ENCODE results near the gene GPNMB. TPM values are rescaled to one million over a fixed set of nuclear protein-coding genes. Genes with fewer than 3 reads are reported as not detected.

GPNMB gene
- total RNA-seq, 2 experiments from 2014 or later = 1.2 to 1.5 TPM

- Mint-ChIP-seq H3K27me3 (peaks cover 12% of the 10 kb centered on the region), H3K36me3 (ENCODE audit: low read depth) (no peaks in the 10 kb centered on the region), H3K4me1 (ENCODE audit: low read depth) (peaks cover 10% of the 10 kb centered on the region), H3K9me3 (no peaks in the 10 kb centered on the region), H3K4me3 (no peak overlapping the region), H3K27ac (no peak overlapping the region)
- ATAC-seq (no peak), DNase-seq (no peak)
- POLR2A ChIA-PET = interaction anchor here (0.8 kb wide), 1 partner anchor 191 kb away, joined by 3 read pairs; no protein-coding TSS in a partner anchor
- CTCF ChIA-PET = interaction anchor here (0.6 to 6.9 kb wide), 47 partner anchors 10 to 446 kb away, joined by 3 to 139 read pairs (median 8); partner anchors contain the start of genes GPNMB, IGF2BP3, MALSU1 and STK31
- TF ChIP-seq, protein P1, sequence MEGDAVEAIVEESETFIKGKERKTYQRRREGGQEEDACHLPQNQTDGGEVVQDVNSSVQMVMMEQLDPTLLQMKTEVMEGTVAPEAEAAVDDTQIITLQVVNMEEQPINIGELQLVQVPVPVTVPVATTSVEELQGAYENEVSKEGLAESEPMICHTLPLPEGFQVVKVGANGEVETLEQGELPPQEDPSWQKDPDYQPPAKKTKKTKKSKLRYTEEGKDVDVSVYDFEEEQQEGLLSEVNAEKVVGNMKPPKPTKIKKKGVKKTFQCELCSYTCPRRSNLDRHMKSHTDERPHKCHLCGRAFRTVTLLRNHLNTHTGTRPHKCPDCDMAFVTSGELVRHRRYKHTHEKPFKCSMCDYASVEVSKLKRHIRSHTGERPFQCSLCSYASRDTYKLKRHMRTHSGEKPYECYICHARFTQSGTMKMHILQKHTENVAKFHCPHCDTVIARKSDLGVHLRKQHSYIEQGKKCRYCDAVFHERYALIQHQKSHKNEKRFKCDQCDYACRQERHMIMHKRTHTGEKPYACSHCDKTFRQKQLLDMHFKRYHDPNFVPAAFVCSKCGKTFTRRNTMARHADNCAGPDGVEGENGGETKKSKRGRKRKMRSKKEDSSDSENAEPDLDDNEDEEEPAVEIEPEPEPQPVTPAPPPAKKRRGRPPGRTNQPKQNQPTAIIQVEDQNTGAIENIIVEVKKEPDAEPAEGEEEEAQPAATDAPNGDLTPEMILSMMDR (IDR thresholded peaks at IDR 0.05) = no peak
- intact Hi-C loops (cut with micrococcal nuclease) = loop anchor here (2.0 to 10.0 kb wide), 2 partner anchors 85 to 443 kb away; partner anchors contain the start of gene STK31
Measured at GRCh38 chr7:23272275-23272674, 25.7 kb downstream of the GPNMB start.

DNA sequence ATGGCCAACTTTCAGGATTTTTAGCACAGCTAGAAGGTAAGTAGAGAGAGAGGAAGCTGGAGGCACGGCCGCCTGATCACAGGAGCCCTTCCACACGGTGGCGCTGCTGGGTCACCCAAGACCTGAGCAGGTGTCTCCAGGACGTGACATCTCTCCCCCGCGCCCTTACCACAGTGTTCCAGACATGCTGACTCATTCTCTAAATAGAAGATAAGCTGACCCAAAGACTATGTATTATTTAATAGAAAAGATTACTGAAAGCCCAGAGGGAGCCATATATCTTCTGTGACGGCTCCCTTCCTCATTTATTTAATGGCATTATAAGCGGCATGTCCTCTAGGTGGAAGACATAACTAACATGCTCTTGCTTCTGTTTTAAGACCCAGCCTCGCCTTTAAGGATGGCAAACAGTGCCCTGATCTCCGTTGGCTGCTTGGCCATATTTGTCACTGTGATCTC is 26.6 kb downstream of the GPNMB start:
- intact Hi-C loops (cut with micrococcal nuclease) = loop anchor here (1.0 to 10.0 kb wide), 3 partner anchors 84 to 442 kb away; partner anchors contain the start of gene STK31
- H3K4me3 Mint-ChIP-seq = peak overlapping the region; percentile 59
- ChIA-PET POLR2A (interaction anchor here (0.6 to 1.5 kb wide), 6 partner anchors 22 to 258 kb away, joined by 3 to 4 read pairs (median 3); no protein-coding TSS in a partner anchor), CTCF (interaction anchor here (0.6 to 6.9 kb wide), 75 partner anchors 9 to 445 kb away, joined by 3 to 139 read pairs (median 5); partner anchors contain the start of genes GPNMB, IGF2BP3, MALSU1 and STK31)
- H3K9me3 Mint-ChIP-seq = no peaks in the 10 kb centered on the region
- TF ChIP-seq, protein P1 (IDR thresholded peaks at IDR 0.05) = peak; percentile 75
- ATAC-seq (peak; percentile 97), DNase-seq (peak; percentile 98)
- no peaks in the 10 kb centered on the region for H3K36me3 Mint-ChIP-seq (ENCODE audit: low read depth)
- peak overlapping the region; percentile 47 for H3K27ac Mint-ChIP-seq
- H3K27me3 Mint-ChIP-seq = peaks cover 12% of the 10 kb centered on the region
- H3K4me1 Mint-ChIP-seq (ENCODE audit: low read depth) = peaks cover 12% of the 10 kb centered on the region

DNA sequence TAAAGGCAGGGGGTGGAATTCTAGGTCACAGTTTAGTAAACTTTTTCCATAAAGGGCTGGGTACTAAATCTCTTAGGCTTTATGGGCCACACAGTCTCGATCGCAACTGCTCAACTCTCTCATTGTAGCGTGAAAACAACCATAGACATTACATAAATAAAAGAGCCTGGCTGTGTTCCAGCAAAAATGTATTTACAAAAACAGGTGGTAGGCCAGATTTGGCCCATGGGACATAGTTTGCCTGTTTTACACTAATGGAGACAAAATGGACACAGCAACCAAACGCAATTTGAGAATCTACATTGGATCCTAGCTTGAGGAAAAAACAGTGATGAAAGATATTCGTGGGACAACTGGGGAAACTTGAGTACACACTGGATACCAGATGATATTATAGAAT is 29.3 kb downstream of the GPNMB start:
- ATAC-seq = no peak
- POLR2A ChIA-PET = interaction anchor here (0.5 to 0.9 kb wide), 2 partner anchors 192 to 324 kb away, joined by 3 read pairs; no protein-coding TSS in a partner anchor
- H3K27ac Mint-ChIP-seq = no peak overlapping the region

DNA sequence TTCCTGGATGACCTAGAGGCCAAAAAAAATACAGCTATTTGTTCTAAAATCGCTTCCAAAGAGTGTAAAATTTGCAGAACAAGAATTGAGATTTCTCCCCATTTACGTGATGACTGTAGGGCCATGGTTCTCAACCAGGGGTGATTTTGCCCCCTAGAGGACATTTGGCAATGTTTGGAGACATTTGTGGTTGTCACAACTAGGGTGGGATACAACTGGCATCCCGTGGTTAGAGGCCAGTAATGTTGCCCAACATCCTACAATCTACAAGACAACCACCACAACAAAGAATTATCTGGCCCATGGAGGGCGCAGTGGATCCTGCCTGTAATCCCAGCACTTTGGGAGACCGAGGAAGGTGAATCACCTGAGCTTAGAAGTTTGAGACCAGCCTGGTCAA is 29.8 kb downstream of the GPNMB start:
- TF ChIP-seq, protein P1 (IDR thresholded peaks at IDR 0.05) = peak; percentile 22
- H3K9me3 Mint-ChIP-seq = no peaks in the 10 kb centered on the region
- ATAC-seq (no peak), DNase-seq (peak; percentile 17)
- H3K27ac Mint-ChIP-seq = no peak overlapping the region
- CTCF ChIA-PET = interaction anchor here (0.6 to 6.9 kb wide), 29 partner anchors 8 to 355 kb away, joined by 3 to 55 read pairs (median 4); no protein-coding TSS in a partner anchor
- peaks cover 6% of the 10 kb centered on the region for H3K27me3 Mint-ChIP-seq
- H3K4me3 Mint-ChIP-seq = no peak overlapping the region
- intact Hi-C loops (cut with micrococcal nuclease) = loop anchor here (5.0 to 10.0 kb wide), 4 partner anchors 71 to 438 kb away; partner anchors contain the start of genes IGF2BP3, STK31 and TRA2A
- H3K36me3 Mint-ChIP-seq (ENCODE audit: low read depth) = no peaks in the 10 kb centered on the region
- peaks cover 12% of the 10 kb centered on the region for H3K4me1 Mint-ChIP-seq (ENCODE audit: low read depth)
- POLR2A ChIA-PET = interaction anchor here (0.5 to 0.9 kb wide), 2 partner anchors 192 to 324 kb away, joined by 3 read pairs; no protein-coding TSS in a partner anchor

More for the DNA sequence above, 29.3 kb downstream of the GPNMB start:
- TF ChIP-seq, protein P1 (IDR thresholded peaks at IDR 0.05) = no peak
- H3K4me1 Mint-ChIP-seq (ENCODE audit: low read depth) = peaks cover 12% of the 10 kb centered on the region
- H3K4me3 Mint-ChIP-seq = no peak overlapping the region
- CTCF ChIA-PET = interaction anchor here (0.6 to 6.9 kb wide), 16 partner anchors 9 to 356 kb away, joined by 3 to 55 read pairs (median 4); no protein-coding TSS in a partner anchor
- peaks cover 6% of the 10 kb centered on the region for H3K27me3 Mint-ChIP-seq
- H3K36me3 Mint-ChIP-seq (ENCODE audit: low read depth) = no peaks in the 10 kb centered on the region
- DNase-seq = no peak
- no peaks in the 10 kb centered on the region for H3K9me3 Mint-ChIP-seq
- intact Hi-C loops (cut with micrococcal nuclease) = loop anchor here (5.0 to 10.0 kb wide), 4 partner anchors 71 to 439 kb away; partner anchors contain the start of genes IGF2BP3, STK31 and TRA2A

All from activated CD8-positive, alpha-beta T cell treated with anti-CD3 and anti-CD28 coated beads for 36 hours (primary cell).